HepG2 (cell line): ENCODE results near the gene MRM1. TPM values are rescaled to one million over a fixed set of nuclear protein-coding genes. Genes with fewer than 3 reads are reported as not detected.

Experiments used
- ATAC-seq: fragments of 200-7000 bp; cut with Tn5 transposase; 3 replicates; pipeline ENCODE4 v1.9.1; 2020; ENCODE audit warnings: mild to moderate bottlenecking, moderate library complexity
- BruUV-seq: library from RNA; stranded (reverse); fragments of 400-500 nt; replicated peaks from 2 replicates; lab custom pipeline; 2021; lab: Mats Ljungman, UMichigan
- CTCF ChIA-PET: fragments of 300-600 bp; formaldehyde crosslinking; extraction: SDS; loops from one replicate; lab custom pipeline; 2021; ENCODE audit warnings: low total read pairs, inconsistent platforms, low intra/inter-chr PET ratio; lab: Yijun Ruan, JAX
- POLR2A ChIA-PET: fragments of 350-600 bp; sonication (Branson Sonifier 250); formaldehyde crosslinking; loops from one replicate; lab custom pipeline; 2020; ENCODE audit warnings: antibody characterized with exemption, inconsistent platforms; lab: Yijun Ruan, JAX
- DNase-seq: peaks from one replicate; pipeline ENCODE4 v3.0.0-alpha.2; 2015; ENCODE audit warnings: low spot score
- FAIRE-seq: peaks from 3 replicates; lab custom pipeline; 2011; peaks lifted over from hg19 to GRCh38; lab: Jason Lieb, UNC
- H2AFZ ChIP-seq: one replicate; pipeline ENCODE4 v1.6.1; 2011; ENCODE audit warnings: low read length, inconsistent platforms
- H3K27ac ChIP-seq: fragments of 300-600 bp; 3 replicates; pipeline ENCODE4 v1.8.0; 2011; ENCODE audit warnings: mixed run types, mild to moderate bottlenecking, mixed read lengths, low read length, inconsistent platforms; ENCODE audit not compliant: insufficient read depth; ENCODE audit errors: extremely low read length
- H3K27me3 ChIP-seq, 2 experiments: fragments of 200-600 bp in 1 of 2; 2 replicates in 1 of 2; 3 replicates in 1 of 2; pipeline versions ENCODE4 v1.6.0 to v1.8.0; 2011; ENCODE audit warnings: low read length in 2 of 2, mild to moderate bottlenecking in 2 of 2, moderate library complexity in 2 of 2, inconsistent platforms in 1 of 2; ENCODE audit not compliant: insufficient read depth in 2 of 2, control insufficient read depth in 1 of 2
- H3K36me3 ChIP-seq, 2 experiments: fragments of 200-600 bp in 1 of 2; replicated peaks in 1 of 2; 2 replicates in 1 of 2; 3 replicates in 1 of 2; pipeline versions ENCODE4 v1.5.1 to v1.8.0; 2011; ENCODE audit warnings: low read length in 2 of 2, inconsistent platforms in 1 of 2; ENCODE audit not compliant: insufficient read depth in 2 of 2, control insufficient read depth in 1 of 2
- H3K4me1 ChIP-seq: 2 replicates; pipeline ENCODE4 v1.5.1; 2012; ENCODE audit warnings: low read length, inconsistent platforms; ENCODE audit not compliant: insufficient read depth
- H3K4me2 ChIP-seq: 2 replicates; pipeline ENCODE4 v1.6.0; 2011; ENCODE audit warnings: low read depth, low read length, inconsistent platforms
- H3K4me3 ChIP-seq, 3 experiments: fragments of 200-600 bp in 1 of 3; sonication (generic), shearing (Covaris generic) in 1 of 3; replicated peaks in 1 of 3; 2 replicates each; pipeline ENCODE4 v1.5.1; 2011 to 2016; ENCODE audit warnings: low read length in 3 of 3, inconsistent platforms in 2 of 3, low read depth in 2 of 3, mild to moderate bottlenecking in 2 of 3, control low read depth in 1 of 3, mixed read lengths in 1 of 3; ENCODE audit not compliant: insufficient read depth in 1 of 3
- H3K79me2 ChIP-seq: one replicate; pipeline ENCODE4 v1.6.1; 2011; ENCODE audit warnings: low read length, inconsistent platforms; ENCODE audit not compliant: insufficient read depth
- H3K9ac ChIP-seq: 2 replicates; pipeline ENCODE4 v1.6.0; 2011; ENCODE audit warnings: mild to moderate bottlenecking, low read depth, low read length, inconsistent platforms; ENCODE audit not compliant: insufficient read depth
- H3K9me3 ChIP-seq: 2 replicates; pipeline ENCODE4 v1.5.1; 2012; ENCODE audit warnings: mild to moderate bottlenecking, low read length
- H4K20me1 ChIP-seq: 2 replicates; pipeline ENCODE4 v1.6.0; 2011; ENCODE audit warnings: inconsistent platforms, mild to moderate bottlenecking, low read length, moderate library complexity; ENCODE audit not compliant: insufficient read depth
- AGO2 ChIP-seq: fragments of 200-400 bp; formaldehyde crosslinking; optimal IDR thresholded peaks from 2 replicates; pipeline ENCODE3; 2017; ENCODE audit warnings: mild to moderate bottlenecking, low read depth, low read length, moderate library complexity
- ELF3 ChIP-seq: IDR thresholded peaks from 2 replicates; pipeline ENCODE4 v1.6.1; 2016; ENCODE audit warnings: missing genetic modification reagents, missing compliant biosample characterization
- NR2C2 ChIP-seq: sonication (generic); formaldehyde crosslinking; IDR thresholded peaks from 2 replicates; pipeline ENCODE4 v1.4.0; 2020; ENCODE audit warnings: missing genetic modification reagents, mild to moderate bottlenecking, moderate library complexity, borderline replicate concordance
- RFX1 ChIP-seq: fragments of 450-650 bp; IDR thresholded peaks from 2 replicates; pipeline ENCODE4 v1.6.1; 2017
- ZBTB3 ChIP-seq: sonication (generic); formaldehyde crosslinking; IDR thresholded peaks from 2 replicates; pipeline ENCODE4 v1.4.0; 2020; ENCODE audit warnings: low read depth, mild to moderate bottlenecking, moderate library complexity, missing genetic modification reagents, borderline replicate concordance
- ZFP36L2 ChIP-seq: sonication (generic); formaldehyde crosslinking; IDR thresholded peaks from 2 replicates; pipeline ENCODE4 v1.4.0; 2020; ENCODE audit warnings: missing genetic modification reagents
- ZNF468 ChIP-seq: sonication (generic); formaldehyde crosslinking; IDR thresholded peaks from 2 replicates; pipeline ENCODE4 v1.8.0; 2022; ENCODE audit warnings: mild to moderate bottlenecking, moderate library complexity, missing genetic modification reagents
- ZNF883 ChIP-seq: sonication (generic); formaldehyde crosslinking; IDR thresholded peaks from 2 replicates; pipeline ENCODE4 v1.5.1; 2020; ENCODE audit warnings: mild to moderate bottlenecking, missing genetic modification reagents; ENCODE audit errors: not compliant biosample characterization
- WGBS: methylation state at CpG from one replicate; pipeline ENCODE4 v1.1.6; 2017; ENCODE audit warnings: low lambda C conversion rate; 5-methylcytosine and 5-hydroxymethylcytosine counted together
- in situ Hi-C: cut with HindIII; loops from 2 replicates; pipeline ENCODE4 v1.10.0; 2017; ENCODE audit warnings: low pct_unique_long_range_greater_than_20kb; ENCODE audit not compliant: extremely low pct_ligation_motif_present
- intact Hi-C: fragments of 100-400 bp; cut with micrococcal nuclease; formaldehyde crosslinking; loops from one replicate; pipeline ENCODE4 v1.10.0; 2022; ENCODE audit not compliant: unreplicated experiment
- polyA plus RNA-seq, 8 experiments: library from polyadenylated mRNA; depleted of rRNA in 3 of 8; stranded (reverse) in 7 of 8; unstranded in 1 of 8; fragments of >200 nt; fragmentation: Illumina TruSeq in 4 of 8; extraction: Trizol in 4 of 8; gene quantifications; 2 replicates each; pipeline versions ENCODE4 v1.2.1 to v1.2.3, GENCODE V29; 2011 to 2016; ENCODE audit warnings: low read depth in 4 of 8, missing spikeins in 1 of 8, mixed read lengths in 1 of 8; ENCODE audit not compliant: insufficient read depth in 1 of 8
- total RNA-seq, 5 experiments: library from RNA; depleted of rRNA; stranded (reverse); fragments of >200 nt; fragmentation: Illumina TruSeq; extraction: Trizol; gene quantifications; 2 replicates each; pipeline ENCODE4 v1.2.3, GENCODE V29; 2016; ENCODE audit warnings: low read depth in 1 of 5
- TF ChIP-seq, protein P1 (sequence below): fragments of 450-650 bp; IDR thresholded peaks from 2 replicates; pipeline ENCODE4 v1.6.1; 2017; ENCODE audit warnings: mild to moderate bottlenecking
- TF ChIP-seq, protein P2 (sequence below), 2 experiments: IDR thresholded peaks; 2 replicates each; pipeline ENCODE4 v1.6.1; 2011 to 2012; ENCODE audit warnings: low read length in 2 of 2, borderline replicate concordance in 1 of 2, low read depth in 1 of 2, mild to moderate bottlenecking in 1 of 2, moderate library complexity in 1 of 2

MRM1 gene
- total and polyA plus RNA-seq, 2 of the 13 experiments (the other 11 are each of a cell fraction or from before 2014, with no cell fraction given) = 4.1 to 11.3 TPM

DNA sequence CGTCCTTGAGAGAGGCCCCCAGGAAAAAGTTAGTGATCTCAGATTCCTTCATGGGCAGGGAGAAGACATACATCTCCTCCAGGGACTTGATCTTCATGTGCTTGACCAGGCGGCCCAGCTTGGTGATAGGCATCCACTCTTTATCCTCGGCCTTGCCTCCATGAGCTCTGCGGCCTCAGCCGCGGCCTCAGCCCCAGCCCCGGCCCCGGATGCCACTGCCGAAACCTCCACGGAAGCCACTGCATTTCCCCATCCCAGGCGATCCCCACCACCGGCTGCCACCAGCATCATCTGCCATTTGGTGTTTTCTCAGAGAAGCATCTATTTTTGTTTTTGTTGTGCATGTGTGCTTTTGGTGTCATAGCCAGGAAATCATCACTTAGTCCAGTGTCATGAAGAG, 26.4 kb upstream of the MRM1 start:
- ATAC-seq = no peak
- BruUV-seq = no TSS peak
- intact Hi-C loops (no loop called here), in situ Hi-C loops (no loop called here)
- Histone ChIP-seq H3K9ac (no peak overlapping the region), H3K4me1 (no peaks in the 10 kb centered on the region), H3K27me3 (no peaks in the 10 kb centered on the region), H3K4me2 (no peak overlapping the region), H3K79me2 (peaks cover 24% of the 10 kb centered on the region), H3K36me3 (peaks cover 11 to 68% of the 10 kb centered on the region in 2 experiments), H3K4me3 (no peak overlapping the region), H2AFZ (no peak overlapping the region), H4K20me1 (peaks cover 7% of the 10 kb centered on the region; the same call in 1 of the 2 replicates), H3K27ac (no peak overlapping the region), H3K9me3 (no peaks in the 10 kb centered on the region)
- TF ChIP-seq NR2C2 (CRISPR knock-in tag) (no peak), AGO2 (peak; percentile 61)
- WGBS = 98% methylated on average over 10 of the region's 12 CpGs
- DNase-seq = no peak
- POLR2A ChIA-PET = no interaction called here
- FAIRE-seq = no peak
- CTCF ChIA-PET = no interaction called here

DNA sequence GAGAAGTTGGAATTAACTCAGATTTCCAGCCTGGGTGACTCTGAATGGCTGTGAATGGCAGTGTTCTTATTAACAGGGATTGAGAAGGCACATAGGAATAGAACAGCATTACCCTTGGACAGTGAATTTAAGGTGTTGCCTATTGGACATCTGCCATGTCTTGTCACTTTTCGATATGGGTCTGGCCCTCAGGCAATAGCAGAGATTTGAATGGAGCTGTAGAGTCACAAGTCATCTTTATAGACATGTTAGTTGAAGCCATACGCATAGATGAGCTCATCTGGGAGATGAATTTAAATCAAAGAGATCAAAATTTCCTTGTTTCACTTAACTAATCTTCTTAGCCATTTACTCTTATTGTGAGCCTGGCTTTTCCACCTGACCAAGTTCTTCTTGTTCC, 24.6 kb upstream of the MRM1 start:
- no peak for ATAC-seq

More for the DNA sequence above, 24.6 kb upstream of the MRM1 start:
- Histone ChIP-seq H3K27me3 (no peaks in the 10 kb centered on the region), H3K27ac (no peak overlapping the region), H4K20me1 (peaks cover 7% of the 10 kb centered on the region; the same call in 1 of the 2 replicates), H3K9me3 (no peaks in the 10 kb centered on the region), H3K4me1 (no peaks in the 10 kb centered on the region), H3K9ac (no peak overlapping the region), H3K79me2 (peaks cover 24% of the 10 kb centered on the region), H3K4me2 (no peak overlapping the region), H3K36me3 (peaks cover 18 to 71% of the 10 kb centered on the region in 2 experiments), H3K4me3 (no peak overlapping the region), H2AFZ (no peak overlapping the region)
- in situ Hi-C loops = no loop called here
- CTCF ChIA-PET = no interaction called here
- intact Hi-C loops = no loop called here
- BruUV-seq = no TSS peak
- FAIRE-seq (no peak), DNase-seq (no peak)
- TF ChIP-seq, protein P1, sequence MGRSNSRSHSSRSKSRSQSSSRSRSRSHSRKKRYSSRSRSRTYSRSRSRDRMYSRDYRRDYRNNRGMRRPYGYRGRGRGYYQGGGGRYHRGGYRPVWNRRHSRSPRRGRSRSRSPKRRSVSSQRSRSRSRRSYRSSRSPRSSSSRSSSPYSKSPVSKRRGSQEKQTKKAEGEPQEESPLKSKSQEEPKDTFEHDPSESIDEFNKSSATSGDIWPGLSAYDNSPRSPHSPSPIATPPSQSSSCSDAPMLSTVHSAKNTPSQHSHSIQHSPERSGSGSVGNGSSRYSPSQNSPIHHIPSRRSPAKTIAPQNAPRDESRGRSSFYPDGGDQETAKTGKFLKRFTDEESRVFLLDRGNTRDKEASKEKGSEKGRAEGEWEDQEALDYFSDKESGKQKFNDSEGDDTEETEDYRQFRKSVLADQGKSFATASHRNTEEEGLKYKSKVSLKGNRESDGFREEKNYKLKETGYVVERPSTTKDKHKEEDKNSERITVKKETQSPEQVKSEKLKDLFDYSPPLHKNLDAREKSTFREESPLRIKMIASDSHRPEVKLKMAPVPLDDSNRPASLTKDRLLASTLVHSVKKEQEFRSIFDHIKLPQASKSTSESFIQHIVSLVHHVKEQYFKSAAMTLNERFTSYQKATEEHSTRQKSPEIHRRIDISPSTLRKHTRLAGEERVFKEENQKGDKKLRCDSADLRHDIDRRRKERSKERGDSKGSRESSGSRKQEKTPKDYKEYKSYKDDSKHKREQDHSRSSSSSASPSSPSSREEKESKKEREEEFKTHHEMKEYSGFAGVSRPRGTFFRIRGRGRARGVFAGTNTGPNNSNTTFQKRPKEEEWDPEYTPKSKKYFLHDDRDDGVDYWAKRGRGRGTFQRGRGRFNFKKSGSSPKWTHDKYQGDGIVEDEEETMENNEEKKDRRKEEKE = no peak
- TF ChIP-seq ZFP36L2 (CRISPR knock-in tag) (no peak), ZBTB3 (no peak), RFX1 (no peak), ZNF883 (CRISPR knock-in tag) (no peak), ELF3 (CRISPR knock-in tag) (no peak), ZNF468 (CRISPR knock-in tag) (no peak)
- TF ChIP-seq, protein P2, sequence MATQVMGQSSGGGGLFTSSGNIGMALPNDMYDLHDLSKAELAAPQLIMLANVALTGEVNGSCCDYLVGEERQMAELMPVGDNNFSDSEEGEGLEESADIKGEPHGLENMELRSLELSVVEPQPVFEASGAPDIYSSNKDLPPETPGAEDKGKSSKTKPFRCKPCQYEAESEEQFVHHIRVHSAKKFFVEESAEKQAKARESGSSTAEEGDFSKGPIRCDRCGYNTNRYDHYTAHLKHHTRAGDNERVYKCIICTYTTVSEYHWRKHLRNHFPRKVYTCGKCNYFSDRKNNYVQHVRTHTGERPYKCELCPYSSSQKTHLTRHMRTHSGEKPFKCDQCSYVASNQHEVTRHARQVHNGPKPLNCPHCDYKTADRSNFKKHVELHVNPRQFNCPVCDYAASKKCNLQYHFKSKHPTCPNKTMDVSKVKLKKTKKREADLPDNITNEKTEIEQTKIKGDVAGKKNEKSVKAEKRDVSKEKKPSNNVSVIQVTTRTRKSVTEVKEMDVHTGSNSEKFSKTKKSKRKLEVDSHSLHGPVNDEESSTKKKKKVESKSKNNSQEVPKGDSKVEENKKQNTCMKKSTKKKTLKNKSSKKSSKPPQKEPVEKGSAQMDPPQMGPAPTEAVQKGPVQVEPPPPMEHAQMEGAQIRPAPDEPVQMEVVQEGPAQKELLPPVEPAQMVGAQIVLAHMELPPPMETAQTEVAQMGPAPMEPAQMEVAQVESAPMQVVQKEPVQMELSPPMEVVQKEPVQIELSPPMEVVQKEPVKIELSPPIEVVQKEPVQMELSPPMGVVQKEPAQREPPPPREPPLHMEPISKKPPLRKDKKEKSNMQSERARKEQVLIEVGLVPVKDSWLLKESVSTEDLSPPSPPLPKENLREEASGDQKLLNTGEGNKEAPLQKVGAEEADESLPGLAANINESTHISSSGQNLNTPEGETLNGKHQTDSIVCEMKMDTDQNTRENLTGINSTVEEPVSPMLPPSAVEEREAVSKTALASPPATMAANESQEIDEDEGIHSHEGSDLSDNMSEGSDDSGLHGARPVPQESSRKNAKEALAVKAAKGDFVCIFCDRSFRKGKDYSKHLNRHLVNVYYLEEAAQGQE (IDR thresholded peaks at IDR 0.05; ENCODE audit: borderline replicate concordance in 1 of 2, low read depth in 1 of 2, low read length in 2 of 2) = no peak
- POLR2A ChIA-PET = no interaction called here
- WGBS = 97% methylated on average over 2 of the region's 2 CpGs
